ENCODE data around the gene CETN1.

CETN1 gene

GRCh38 chr18:577643-578375 lies 2.4 kb upstream of the CETN1 start:
- no peak for DNase-seq

- no peak for DNase-seq
Measured at GRCh38 chr18:579238-579637, 942 bp upstream of the CETN1 start.

DNA sequence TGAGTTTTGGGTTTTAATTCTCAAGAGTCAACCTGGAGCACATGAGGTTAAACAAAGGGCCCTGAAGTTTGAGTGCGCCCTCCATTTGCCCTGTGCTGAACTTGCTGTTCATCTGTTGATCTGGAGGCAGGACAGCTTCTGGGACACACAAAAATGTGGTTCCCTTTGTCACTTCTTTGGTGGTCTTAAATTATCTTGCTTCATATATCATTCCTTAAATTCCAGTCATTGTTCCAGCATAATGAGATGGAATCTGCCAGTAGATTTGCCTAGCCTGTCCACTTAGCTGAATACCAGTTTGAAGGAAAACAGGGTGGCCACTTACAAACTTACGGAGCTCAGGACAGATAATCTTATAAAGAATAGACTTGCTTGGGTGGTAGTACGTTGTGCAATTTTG lies 916 bp downstream of the CETN1 start:
- no peak for DNase-seq

DNA sequence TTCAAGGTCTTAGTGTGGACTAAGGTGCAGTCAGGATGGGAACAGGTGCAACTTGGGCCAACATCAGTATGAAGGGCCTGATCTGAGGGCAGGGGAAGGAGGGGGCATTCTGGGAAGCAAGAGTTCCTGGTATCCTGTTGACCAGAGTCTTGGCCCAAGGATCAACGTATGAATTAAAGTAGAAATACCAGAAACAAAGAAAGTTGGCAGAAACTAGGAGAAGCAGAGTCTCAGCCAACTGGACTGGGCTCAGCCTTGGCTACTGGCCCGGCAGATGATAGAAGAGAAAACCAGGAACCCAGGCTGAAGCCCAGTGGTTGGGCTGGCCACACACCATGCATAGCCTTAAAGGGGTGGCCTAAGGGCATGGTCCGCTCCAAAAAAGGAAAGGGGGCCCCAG lies 2.3 kb downstream of the CETN1 start:
- no peak for DNase-seq

DNA sequence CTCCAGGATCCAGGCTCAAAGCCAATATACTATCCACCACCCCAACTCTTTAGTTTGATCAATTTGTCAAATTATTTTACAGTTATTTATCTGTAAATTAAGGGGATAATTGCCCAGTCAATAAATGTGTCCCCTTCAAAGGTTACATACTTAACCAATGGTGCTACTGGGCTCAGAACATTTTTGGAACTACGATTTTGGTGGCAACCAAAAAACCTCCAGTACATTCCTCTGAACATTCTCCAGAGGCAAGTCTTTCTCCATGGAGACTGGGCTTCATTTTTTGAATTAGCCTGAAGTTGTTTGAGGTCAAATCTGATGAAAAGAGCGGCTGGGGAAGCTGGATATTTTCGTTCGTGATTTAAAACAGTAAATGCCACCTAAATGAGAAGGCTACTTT lies 14.9 kb downstream of the CETN1 start:
- no peak for DNase-seq

DNA sequence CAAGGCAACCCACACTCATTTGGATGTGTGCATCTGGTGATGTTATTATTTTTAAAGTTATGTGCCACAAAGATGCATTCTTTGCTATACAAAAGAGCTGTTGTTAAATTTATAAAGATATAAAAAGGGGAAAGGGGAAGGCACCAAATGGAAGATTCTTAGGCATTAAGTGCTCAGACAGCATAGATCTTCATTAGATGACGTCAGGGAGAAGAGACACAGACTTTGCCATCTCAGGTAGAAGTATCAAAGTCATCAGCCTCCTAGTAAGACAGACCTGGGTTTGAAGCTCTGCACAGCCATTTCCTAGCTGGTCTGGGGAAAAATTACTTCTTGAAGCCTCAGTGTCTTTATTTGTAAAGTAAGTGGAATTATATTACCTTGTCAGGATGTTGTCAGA lies 15.4 kb downstream of the CETN1 start:
- DNase-seq: no peak

- DNase-seq: no peak
Measured at GRCh38 chr18:596288-596881, 16.2 kb downstream of the CETN1 start.

DNA sequence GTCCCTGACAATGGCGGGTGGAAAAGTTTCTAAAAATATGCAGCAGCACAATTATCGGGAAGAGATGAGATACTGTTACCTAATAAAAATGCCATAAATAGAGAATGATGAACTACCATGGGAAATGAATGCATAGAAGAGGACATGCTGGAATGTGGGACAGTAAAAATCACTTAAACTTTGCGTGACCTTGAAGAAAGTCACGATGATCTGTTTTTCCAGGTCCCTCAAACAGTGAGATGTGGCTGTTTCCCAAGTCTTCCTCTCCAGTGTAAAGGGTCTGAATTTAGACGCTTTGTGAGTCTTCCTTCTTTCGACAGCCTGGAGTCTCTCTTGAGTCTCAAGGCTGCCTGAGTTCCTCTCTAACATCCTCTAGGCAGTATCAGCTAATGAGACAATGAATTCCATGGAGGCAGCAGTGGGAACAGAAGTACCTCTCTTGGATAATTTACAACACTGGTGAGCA lies 18.0 kb downstream of the CETN1 start:
- no peak for DNase-seq

DNA sequence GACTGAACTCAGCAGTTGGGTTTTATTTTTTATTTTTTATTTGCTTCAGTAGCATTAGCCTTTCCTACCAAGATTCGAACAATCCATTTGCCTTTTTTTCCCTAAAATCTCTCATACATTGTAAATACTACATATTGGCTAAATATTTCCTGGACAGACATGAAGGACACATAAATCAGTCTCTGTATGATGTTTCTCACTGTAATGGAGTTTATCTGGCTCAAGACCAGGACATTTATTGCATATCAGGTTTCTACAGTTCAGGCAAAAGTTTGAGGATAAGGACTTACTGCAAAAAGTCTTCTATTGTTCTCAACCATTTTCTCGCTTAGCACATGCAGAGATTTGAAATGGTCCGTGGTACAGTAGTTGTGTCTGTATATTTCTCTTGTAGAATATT lies 19.9 kb downstream of the CETN1 start:
- no peak for DNase-seq

DNA sequence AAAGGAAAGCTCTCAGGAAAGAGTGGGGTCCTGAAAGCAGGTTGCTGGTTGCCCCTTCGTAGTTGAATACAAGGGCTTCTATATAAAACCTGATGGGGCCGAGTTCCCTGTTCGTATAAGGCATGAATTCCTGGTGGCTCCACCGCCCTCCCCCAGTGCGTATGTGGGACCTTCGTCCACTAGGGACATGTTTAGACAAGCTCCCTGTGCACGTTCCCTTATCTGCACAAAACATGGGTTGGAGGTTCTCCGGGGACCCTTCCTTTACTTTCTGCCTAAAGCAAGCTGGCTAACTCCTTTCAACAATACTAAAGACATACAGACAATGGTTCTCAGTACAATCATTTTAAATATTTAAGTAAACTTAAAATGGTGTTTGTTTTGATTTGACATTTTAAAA lies 24.6 kb downstream of the CETN1 start:
- no peak for DNase-seq

DNA sequence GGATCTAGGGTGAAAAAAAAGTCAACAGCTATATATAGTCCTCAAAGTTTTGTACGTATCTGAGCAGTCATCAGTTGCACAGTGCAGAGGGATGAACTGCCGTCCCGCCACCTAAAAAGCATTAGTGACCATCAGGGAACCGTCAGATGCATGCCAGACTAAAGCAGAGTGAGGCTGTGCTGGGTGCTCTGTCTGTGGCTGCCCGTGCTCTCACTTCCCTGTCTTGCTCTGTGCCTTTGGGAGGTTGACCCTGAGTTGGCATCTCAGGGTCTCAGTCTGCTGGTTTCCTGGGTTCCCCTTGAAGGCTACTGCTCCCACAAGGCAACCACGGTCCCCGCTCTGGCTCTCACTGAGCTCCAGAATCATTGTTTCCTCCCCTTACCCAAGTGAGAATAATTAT lies 27.8 kb downstream of the CETN1 start:
- DNase-seq: no peak

DNA sequence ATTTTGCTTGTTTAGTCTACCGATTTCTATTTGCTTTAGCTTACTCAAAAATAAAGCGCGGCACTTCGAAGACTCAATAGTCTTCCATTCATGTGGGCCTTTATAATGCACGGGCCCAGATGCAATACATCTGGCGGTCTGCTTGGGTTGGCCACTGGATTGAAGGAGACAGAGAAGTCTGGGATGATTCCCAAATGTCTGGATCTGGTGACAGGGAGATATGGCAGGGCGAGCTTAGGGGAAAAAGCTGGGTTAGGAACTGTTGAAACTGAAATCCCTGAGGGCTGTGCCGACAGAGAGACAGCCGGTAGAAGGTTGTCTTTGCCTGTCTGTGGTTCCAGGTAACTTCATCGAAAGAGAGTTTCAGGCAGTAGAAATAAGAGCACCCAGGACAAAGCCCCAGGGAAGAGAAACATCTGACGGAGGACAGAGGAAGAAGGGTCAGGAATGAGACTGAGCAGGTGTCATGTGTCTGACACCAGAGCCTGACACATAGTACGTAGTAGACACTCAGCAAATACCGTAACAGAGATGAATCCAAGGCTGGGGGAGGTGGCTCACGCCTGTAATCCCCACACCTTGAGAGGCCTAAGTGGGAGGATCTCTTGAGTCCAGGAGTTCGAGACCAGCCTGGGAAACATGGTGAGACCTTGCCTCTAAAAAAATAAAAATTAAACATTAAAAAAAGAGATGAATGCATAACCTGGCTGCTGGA lies 30.2 kb downstream of the CETN1 start:
- no peak for DNase-seq

DNA sequence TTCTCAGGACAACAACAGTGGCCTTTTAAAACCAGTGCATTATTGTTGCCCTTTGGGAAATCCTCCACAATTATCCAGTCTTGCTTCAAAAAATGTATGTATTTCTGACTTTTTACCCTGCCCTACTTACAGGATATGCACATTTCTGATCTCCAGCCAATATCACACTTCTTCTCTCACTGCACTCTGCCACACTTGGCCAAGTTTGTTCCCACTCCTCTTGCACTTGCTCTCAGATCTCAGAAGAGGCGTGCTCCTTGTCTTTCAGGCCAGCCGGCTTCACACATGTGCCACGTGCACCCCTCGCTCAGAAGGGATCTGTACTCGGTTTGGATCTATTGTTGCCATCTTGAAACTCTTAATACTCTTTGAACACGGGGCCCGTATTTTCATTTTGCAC lies 32.0 kb downstream of the CETN1 start:
- no peak for DNase-seq

GRCh38 chr18:614193-614592 lies 34.0 kb downstream of the CETN1 start:
- DNase-seq: no peak

- no peak for DNase-seq
Measured at GRCh38 chr18:615092-615521, 34.9 kb downstream of the CETN1 start.

DNA sequence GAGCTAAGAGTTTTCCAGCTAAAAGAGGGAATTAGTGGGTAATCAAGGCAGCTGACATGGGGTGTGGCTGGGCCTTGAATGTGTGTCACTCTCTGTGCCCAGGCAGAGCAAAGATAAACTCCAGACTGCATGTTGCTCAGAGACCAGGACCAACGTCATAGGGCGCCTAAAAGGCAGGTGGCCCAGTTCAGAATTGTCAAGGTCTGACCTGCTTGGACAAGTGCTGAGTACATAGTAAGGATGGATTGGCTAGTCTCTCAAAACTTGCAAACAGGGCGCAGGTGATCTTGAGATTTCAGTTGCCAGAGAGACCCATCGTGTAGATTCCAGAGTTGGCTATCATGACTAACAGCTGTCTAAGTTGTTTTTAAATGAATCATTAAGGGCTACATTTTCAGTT lies 35.6 kb downstream of the CETN1 start:
- no peak for DNase-seq

- peak; percentile 34 for DNase-seq
Measured at GRCh38 chr18:616380-616995, 36.3 kb downstream of the CETN1 start.

DNA sequence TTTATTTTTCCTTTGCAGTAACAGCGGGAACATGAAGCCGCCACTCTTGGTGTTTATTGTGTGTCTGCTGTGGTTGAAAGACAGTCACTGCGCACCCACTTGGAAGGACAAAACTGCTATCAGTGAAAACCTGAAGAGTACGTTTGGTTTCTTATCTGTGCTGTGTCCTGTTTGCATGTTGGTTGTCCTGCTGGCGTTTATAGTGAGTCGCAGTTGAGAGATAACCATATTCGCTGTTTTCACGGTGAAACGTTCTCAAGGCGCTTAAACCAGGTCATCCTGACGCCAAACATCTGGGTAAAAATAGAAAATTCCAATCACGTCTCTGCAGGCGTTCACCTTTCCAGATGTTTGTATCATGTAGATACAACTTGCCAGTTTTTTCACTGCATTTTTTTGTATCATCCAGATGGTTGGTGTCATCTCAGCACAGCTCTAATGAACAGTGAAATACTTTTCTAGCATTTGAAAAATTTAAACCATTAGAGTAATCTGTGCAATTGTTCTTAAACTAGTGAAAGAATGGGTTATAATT lies 37.9 kb downstream of the CETN1 start:
- no peak for DNase-seq

- no peak for DNase-seq
Measured at GRCh38 chr18:618618-619017, 38.4 kb downstream of the CETN1 start.

DNA sequence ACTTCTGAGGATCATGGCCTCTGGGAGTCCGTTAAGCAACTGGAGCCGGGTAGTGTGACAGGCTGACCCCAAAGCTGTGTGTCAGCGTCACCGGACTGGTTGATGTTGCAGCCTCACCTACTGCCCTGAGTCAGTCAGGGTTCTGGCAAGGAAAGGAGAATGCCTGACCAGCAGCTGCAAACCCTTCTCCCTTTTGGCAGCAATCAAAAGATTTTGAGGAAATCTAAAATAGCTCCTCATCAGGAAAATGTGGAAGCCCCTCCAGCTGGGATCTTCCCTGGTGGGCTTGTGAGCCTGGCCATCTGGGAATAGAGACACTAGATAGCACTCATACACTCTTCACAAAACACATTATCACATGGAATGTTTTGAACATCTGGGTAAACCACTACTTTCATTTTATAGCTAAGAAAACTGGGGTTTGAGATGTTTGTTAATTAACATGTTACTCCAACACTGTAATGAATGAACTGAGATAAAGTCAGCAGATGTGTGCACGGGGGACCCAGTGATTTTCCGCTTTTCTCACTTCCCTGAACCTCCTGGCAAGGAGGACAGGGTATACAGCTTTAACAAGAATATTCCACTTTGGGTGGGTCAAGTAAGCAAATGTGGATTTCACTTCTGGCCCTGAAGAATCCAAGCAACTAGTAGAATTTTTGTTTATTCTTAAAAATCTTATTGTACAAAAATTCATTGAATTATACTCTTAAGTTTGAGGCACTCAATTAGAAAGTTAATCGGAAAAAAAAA lies 41.3 kb downstream of the CETN1 start:
- DNase-seq: no peak

DNA sequence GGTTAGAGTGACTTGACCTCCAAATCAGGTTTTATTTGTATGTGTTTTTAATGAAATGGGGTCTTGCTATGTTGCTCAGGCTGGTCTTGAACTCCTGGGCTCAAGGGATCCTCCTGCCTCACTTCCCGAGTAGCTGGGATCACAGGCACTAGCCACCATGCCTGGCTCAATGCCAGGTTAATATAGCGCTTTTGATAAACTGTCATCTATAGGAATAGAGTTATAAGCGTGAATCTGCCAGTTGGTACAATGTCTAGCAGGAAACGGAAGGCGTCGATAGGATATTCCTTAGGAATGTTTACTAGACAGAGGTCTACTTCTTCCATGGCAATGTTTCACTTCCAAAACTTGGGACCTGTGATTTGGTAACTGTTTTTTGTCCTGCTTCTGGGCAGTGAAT lies 42.1 kb downstream of the CETN1 start:
- no peak for DNase-seq

DNA sequence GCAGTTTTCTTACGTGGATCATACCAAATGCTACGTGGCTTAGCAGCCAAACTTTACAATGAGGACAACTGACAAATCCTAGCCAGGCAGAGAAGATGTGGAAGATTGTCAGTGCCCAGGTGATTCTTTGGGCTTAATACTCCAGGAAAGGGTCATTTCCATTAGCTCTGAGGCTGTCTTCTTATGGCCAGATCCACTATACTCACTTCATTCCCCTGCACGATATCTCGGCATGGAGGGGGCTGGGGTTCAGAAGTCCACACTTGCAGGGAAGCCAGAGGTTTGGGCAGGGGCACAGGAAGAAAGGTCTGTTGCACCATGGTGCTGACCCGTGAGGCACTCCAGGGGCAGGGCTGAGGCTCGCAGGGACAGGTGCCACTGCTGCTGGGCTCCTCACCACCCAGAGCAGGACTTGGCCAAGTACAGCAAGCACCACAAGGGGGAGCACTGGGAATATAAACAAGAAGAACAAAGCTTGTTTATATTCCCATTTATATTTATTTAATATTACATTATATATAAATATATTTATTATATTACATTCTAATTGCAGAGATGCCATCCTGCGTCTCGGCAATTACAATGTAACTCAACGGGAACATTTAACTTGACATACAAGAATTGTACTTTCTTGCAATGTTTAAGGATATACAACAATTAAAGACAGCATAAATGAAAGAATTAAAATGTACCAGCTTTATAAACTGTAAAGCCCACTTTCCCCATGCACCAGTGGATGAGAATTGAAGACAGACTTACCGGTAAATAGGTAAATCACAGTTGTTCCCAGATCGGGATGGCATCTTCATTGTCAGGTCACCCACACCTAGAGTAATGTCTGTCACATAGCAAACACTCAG lies 43.8 kb downstream of the CETN1 start:
- peak; percentile 30 for DNase-seq
